GM12801 (cell line): ENCODE data around the gene MORN4.

Source experiments
- CTCF ChIP-seq: IDR thresholded peaks from one replicate; pipeline ENCODE4 v1.5.1; 2011; ENCODE audit warnings: control low read depth; ENCODE audit not compliant: insufficient read length; ENCODE audit errors: extremely low read depth

Gene MORN4

GRCh38 chr10:97650726-97651125 is 17.4 kb upstream of the MORN4 start:
- no peak for TF ChIP-seq CTCF

- no peak for TF ChIP-seq CTCF
These were observed 15.5 kb upstream of the MORN4 start for GRCh38 chr10:97648562-97649404.

- TF ChIP-seq CTCF, result no peak
These were observed 14.3 kb upstream of the MORN4 start for GRCh38 chr10:97647556-97647955.

- no peak for TF ChIP-seq CTCF
These were observed 11.6 kb upstream of the MORN4 start for GRCh38 chr10:97644936-97645335.

- TF ChIP-seq CTCF, result no peak
These were observed 10.2 kb upstream of the MORN4 start for GRCh38 chr10:97643441-97643985.

- TF ChIP-seq CTCF, result no peak
These were observed 7.8 kb upstream of the MORN4 start for GRCh38 chr10:97640868-97641811.

GRCh38 chr10:97640174-97640867 is 7.0 kb upstream of the MORN4 start, which contains the start of gene PI4K2A:
TSS of gene PI4K2A (plus strand) at chr10:97640671. CDS start at chr10:97640743, 72 bp downstream.
- no peak for TF ChIP-seq CTCF
